ENCODE measurements around the gene KIT. TPM values are rescaled to one million over a fixed set of nuclear protein-coding genes. Genes with fewer than 3 reads are reported as not detected.

KIT gene
- total RNA-seq, 4 donors from 2014 or later = 43.0 to 81.3 (median 59.3) TPM

DNA sequence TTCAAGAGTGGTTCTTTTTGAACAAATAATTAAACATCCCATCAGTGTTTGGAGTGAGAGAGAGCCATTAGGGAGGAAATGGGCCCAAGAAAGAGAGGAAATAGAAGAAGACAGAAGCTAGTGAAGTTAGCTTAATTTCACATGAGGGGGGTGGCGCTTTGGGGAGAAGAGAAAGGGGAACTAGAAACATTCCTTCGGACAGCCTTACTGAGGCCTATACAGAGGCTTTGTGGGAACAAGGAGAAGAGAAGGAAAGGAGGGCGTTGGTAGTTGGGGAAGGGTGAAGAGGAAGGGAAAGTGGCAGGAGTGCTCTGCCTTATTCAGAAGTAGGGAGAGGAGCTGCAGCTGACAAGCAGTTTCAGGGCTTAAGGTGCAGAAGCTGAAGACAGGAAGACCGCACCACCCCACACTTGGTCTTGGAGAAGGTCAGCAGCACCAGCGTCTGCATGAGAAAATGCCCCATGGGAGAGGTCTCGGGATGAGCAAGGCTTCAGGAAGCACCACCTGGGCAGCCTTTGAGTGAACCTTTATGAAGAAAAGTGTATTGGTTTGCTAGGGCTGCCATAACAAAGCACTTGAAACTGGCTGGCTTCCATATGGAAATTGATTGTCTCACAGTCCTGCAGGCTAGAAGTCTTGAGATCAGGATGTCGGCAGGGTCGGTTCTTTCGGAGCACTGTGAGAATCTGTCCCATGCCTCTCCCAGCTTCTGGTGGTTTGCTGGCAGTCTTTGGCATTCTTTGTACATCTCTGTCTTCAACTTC, 85.1 kb downstream of the KIT start:
- peaks cover 0 to 14% (median 3%) of the 10 kb centered on the region in 4 donors for H3K9me3 ChIP-seq
- no peak overlapping the region for H3K4me3 ChIP-seq
- WGBS = 73% methylated on average over 9 of the region's 9 CpGs
- no peaks in the 10 kb centered on the region for H3K4me1 ChIP-seq
- intact Hi-C loops (cut with DNase I) = no loop called here
- TF ChIP-seq POLR2A (IDR thresholded peaks at IDR 0.05; ENCODE audit: low read depth) = no peak
- TF ChIP-seq POLR2AphosphoS5 (IDR thresholded peaks at IDR 0.05) = no peak
- TF ChIP-seq CTCF (IDR thresholded peaks at IDR 0.05) = no peak
- no peak for TF ChIP-seq EP300 (IDR thresholded peaks at IDR 0.05)
- H3K27me3 ChIP-seq = no peaks in the 10 kb centered on the region
- peaks cover 0 to 6% (median 0%) of the 10 kb centered on the region in 4 donors for H3K36me3 ChIP-seq
- DNase-seq (ENCODE audit: extremely low spot score) = no peak
- H3K27ac ChIP-seq (replicated peaks in 1 of 4) = no peak overlapping the region

DNA sequence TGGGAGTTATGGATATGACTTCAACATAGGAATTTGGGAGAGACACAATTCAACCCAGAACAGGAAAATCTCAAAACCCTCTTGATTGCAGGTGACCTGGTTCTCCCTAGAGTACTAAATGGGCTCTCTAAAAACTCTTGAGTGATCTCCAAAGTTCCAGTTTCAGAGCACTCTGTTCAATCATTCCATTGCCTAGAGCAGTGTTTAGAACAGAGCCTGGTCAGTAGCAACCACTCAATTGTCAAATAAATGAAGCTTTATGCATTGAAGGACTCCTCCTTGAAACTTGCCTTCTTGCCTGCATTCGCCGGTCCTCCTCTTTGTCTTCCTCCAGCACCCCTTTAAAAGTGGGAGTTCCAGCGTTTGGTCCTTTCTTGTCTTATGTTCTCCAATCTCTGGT, 85.8 kb downstream of the KIT start:
- H3K36me3 ChIP-seq = peaks cover 0 to 2% (median 0%) of the 10 kb centered on the region in 4 donors
- no peaks in the 10 kb centered on the region for H3K27me3 ChIP-seq
- no peaks in the 10 kb centered on the region for H3K4me1 ChIP-seq
- WGBS = 69% methylated on average over 3 of the region's 3 CpGs
- H3K4me3 ChIP-seq = no peak overlapping the region
- intact Hi-C loops (cut with DNase I) = no loop called here
- H3K9me3 ChIP-seq = peaks cover 0 to 14% (median 3%) of the 10 kb centered on the region in 4 donors
- no peak for DNase-seq (ENCODE audit: extremely low spot score)
- TF ChIP-seq POLR2AphosphoS5 (IDR thresholded peaks at IDR 0.05) = no peak
- TF ChIP-seq POLR2A (IDR thresholded peaks at IDR 0.05; ENCODE audit: low read depth) = no peak
- TF ChIP-seq EP300 (IDR thresholded peaks at IDR 0.05) = no peak
- TF ChIP-seq CTCF (IDR thresholded peaks at IDR 0.05) = no peak
- H3K27ac ChIP-seq (replicated peaks in 1 of 4) = no peak overlapping the region

DNA sequence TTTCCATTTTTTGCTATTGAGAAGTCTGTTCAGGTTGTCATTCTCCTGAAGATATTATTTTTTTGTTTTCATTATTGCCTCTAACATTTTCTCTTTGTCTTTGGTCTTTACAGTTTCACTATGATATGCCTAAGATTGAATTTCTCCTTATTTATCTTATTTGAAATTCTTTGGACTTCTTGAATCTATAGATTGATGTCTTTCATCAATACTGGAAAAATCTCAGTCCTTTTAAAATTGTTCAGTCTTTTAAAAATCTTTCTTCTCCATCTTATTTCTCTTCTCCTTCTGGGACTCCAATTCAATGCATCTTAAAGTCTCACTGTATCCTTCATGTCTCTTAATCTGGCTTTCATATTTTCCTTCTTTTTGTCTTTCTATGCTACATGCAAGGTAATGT, 86.7 kb downstream of the KIT start:
- peaks cover 0 to 14% (median 3%) of the 10 kb centered on the region in 4 donors for H3K9me3 ChIP-seq
- H3K36me3 ChIP-seq = no peaks in the 10 kb centered on the region
- intact Hi-C loops (cut with DNase I) = no loop called here
- TF ChIP-seq POLR2A (IDR thresholded peaks at IDR 0.05; ENCODE audit: low read depth) (no peak), POLR2AphosphoS5 (IDR thresholded peaks at IDR 0.05) (no peak), CTCF (IDR thresholded peaks at IDR 0.05) (no peak), EP300 (IDR thresholded peaks at IDR 0.05) (no peak)
- H3K27me3 ChIP-seq = no peaks in the 10 kb centered on the region
- no peak overlapping the region for H3K4me3 ChIP-seq
- H3K4me1 ChIP-seq = no peaks in the 10 kb centered on the region
- H3K27ac ChIP-seq (replicated peaks in 1 of 4) = no peak overlapping the region
- no peak for DNase-seq (ENCODE audit: extremely low spot score)

DNA sequence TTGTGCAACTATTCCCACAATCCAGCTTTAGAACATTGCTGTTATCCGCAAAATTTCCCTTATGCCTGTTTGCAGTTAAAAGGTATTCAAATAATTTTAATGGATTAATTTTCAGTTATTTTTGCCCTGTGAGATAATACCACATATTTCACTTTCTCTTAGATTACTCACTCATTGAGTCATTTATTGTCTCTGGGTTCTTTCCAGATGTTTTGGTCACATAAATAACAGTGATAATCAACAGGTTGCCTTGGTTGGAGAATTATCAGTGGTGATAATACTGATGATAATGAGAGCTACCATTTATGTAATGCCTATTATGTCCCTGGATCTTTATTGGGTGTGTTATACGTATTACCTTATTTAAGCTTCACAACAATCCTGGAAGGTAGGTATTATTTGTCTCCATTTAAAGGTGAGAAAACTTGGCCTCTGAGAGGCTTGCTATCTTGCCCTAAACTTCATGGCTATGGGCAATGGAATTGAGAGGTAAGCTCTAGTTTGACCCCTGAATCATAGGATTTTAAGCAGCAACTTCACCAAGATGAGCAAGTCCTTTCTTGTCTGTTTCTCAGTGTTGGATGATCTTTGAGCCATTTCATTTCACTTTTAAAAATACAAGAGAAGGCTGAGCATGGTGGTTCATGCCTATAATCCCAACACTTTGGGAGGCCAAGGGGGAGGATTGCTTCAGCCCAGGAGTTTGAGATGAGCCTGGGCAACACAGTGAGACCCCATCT, 87.4 kb downstream of the KIT start:
- intact Hi-C loops (cut with DNase I) = no loop called here
- 87% methylated on average over 2 of the region's 2 CpGs for WGBS
- Histone ChIP-seq H3K27me3 (no peaks in the 10 kb centered on the region), H3K4me1 (no peaks in the 10 kb centered on the region), H3K36me3 (no peaks in the 10 kb centered on the region), H3K9me3 (peaks cover 0 to 14% (median 3%) of the 10 kb centered on the region in 4 donors), H3K4me3 (no peak overlapping the region), H3K27ac (replicated peaks in 1 of 4) (no peak overlapping the region)
- DNase-seq (ENCODE audit: extremely low spot score) = no peak
- TF ChIP-seq CTCF (IDR thresholded peaks at IDR 0.05) (no peak), EP300 (IDR thresholded peaks at IDR 0.05) (no peak), POLR2AphosphoS5 (IDR thresholded peaks at IDR 0.05) (no peak), POLR2A (IDR thresholded peaks at IDR 0.05; ENCODE audit: low read depth) (no peak)
